Thoracic aorta (tissue), 2 donors: ENCODE results near the gene ARVCF. TPM values are rescaled to one million over a fixed set of nuclear protein-coding genes. Genes with fewer than 3 reads are reported as not detected.
"Not testable (repeated sequence)": the region's sequence is repeated elsewhere in the genome, so short reads cannot be mapped to it uniquely, and the experiment has no call there.

Source experiments
- ATAC-seq: fragments of 150-250 bp; one replicate; pipeline ENCODE4 v1.8.0; 2017; ENCODE audit warnings: low read depth; ENCODE audit not compliant: insufficient number of reproducible peaks, low FRiP score
- DNase-seq: peaks from one replicate; pipeline ENCODE4 v3.0.0-alpha.2; 2020; ENCODE audit warnings: low spot score
- H3K27ac ChIP-seq, 2 donors: fragments of 200-600 bp; sonication (generic); 1 replicate in 1 of 2; 2 replicates in 1 of 2; pipeline ENCODE4 v1.5.1; 2016; ENCODE audit warnings: mild to moderate bottlenecking in 2 of 2, moderate library complexity in 2 of 2
- H3K27me3 ChIP-seq: fragments of 200-600 bp; sonication (generic); replicated peaks from 2 replicates; pipeline ENCODE4 v1.6.0; 2016; ENCODE audit warnings: mild to moderate bottlenecking; ENCODE audit not compliant: insufficient read depth
- H3K36me3 ChIP-seq: fragments of 200-600 bp; sonication (generic); one replicate; pipeline ENCODE4 v1.5.1; 2016
- H3K4me1 ChIP-seq, 2 donors: fragments of 200-600 bp; sonication (generic); 1 replicate in 1 of 2; 2 replicates in 1 of 2; pipeline versions ENCODE4 v1.5.1 to v1.6.0; 2016; ENCODE audit warnings: low read depth in 2 of 2, mild to moderate bottlenecking in 1 of 2; ENCODE audit not compliant: control insufficient read depth in 1 of 2
- H3K4me3 ChIP-seq: fragments of 200-600 bp; sonication (generic); 2 replicates; pipeline ENCODE4 v1.5.1; 2016; ENCODE audit warnings: mild to moderate bottlenecking
- H3K9me3 ChIP-seq: fragments of 200-600 bp; sonication (generic); 2 replicates; pipeline ENCODE4 v1.5.1; 2016
- total RNA-seq, 2 donors: library from RNA; depleted of rRNA; stranded (reverse); fragments of >200 nt; gene quantifications; one replicate each; pipeline versions ENCODE4 v1.1.0 to v1.2.3, GENCODE V29; 2016
- TF ChIP-seq, protein P1 (sequence below): fragments of 200-600 bp; sonication (generic); IDR thresholded peaks from one replicate; pipeline ENCODE4 v1.5.1; 2019; ENCODE audit warnings: antibody characterized with exemption

The ARVCF gene
- total RNA-seq, 2 donors from 2014 or later = 95.0 to 165 TPM

DNA sequence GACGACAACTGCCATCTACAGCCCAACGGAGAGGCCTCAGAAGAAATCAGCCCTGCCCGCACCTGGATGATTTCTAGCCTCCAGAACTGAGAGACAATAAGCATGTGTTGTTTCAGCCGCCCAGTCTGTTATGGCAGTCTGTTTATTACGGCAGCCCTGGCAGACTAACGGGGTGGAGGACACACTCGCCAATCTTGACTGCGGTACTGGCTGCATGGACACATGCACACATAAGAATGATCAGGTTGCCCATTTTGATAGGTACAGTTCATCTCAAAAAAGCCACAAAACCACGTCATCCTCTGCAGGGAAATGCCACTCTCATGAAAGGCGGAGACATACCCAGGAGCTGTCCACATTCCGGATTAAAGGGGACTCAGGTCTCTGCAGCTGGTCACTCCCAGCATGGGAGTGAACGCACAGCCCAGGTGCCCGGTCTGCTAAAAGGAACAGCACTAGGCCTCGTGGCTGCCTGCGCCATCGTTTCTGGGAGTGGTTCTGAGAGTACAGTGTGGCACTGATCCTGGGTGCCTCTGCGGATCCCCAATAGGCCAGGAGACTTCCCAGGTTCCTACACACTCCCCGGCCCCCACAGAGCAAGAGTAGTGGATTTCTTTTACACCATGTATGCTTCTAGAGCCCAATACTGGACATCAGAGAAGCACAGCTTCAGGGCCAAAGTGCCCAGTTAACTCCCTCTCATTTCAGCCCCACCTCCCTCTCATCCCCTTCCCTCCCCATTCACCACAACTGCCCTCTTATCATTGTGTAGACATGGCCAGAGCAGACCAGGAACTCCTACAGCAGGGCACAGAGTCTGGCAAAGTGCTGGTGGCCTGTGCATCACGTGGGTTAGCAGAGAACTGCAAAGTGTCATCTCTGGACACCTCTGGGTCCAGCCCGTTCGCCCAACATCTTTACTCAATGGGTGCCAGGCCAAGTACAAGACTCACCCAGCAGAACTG is 86.8 kb downstream of the ARVCF start:
- H3K27ac ChIP-seq = no peak overlapping the region
- no peaks in the 10 kb centered on the region for H3K4me1 ChIP-seq
- H3K36me3 ChIP-seq = no peaks in the 10 kb centered on the region
- DNase-seq (no peak), ATAC-seq (no peak)
- TF ChIP-seq, protein P1, sequence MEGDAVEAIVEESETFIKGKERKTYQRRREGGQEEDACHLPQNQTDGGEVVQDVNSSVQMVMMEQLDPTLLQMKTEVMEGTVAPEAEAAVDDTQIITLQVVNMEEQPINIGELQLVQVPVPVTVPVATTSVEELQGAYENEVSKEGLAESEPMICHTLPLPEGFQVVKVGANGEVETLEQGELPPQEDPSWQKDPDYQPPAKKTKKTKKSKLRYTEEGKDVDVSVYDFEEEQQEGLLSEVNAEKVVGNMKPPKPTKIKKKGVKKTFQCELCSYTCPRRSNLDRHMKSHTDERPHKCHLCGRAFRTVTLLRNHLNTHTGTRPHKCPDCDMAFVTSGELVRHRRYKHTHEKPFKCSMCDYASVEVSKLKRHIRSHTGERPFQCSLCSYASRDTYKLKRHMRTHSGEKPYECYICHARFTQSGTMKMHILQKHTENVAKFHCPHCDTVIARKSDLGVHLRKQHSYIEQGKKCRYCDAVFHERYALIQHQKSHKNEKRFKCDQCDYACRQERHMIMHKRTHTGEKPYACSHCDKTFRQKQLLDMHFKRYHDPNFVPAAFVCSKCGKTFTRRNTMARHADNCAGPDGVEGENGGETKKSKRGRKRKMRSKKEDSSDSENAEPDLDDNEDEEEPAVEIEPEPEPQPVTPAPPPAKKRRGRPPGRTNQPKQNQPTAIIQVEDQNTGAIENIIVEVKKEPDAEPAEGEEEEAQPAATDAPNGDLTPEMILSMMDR = no peak
- no peaks in the 10 kb centered on the region for H3K27me3 ChIP-seq
- no peaks in the 10 kb centered on the region for H3K9me3 ChIP-seq
- no peak overlapping the region for H3K4me3 ChIP-seq

DNA sequence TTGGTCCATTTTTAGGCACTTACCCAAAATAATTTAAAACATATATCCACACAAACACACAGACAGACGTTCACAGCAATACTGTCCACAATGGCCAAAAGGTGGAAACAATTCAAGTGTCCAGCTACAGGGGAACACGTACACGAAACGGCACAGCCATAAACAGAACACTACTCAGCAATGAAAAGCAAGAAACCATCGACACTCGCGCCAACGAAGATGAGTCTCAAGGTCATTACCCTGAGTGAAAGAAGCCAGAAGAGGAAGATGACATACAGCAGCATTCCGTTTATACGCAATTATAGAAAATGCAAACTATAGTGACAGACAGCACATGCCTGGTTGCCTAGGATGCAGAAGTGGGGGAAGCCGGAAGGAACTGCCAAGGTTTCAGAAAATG is 88.4 kb downstream of the ARVCF start:
- no peaks in the 10 kb centered on the region for H3K9me3 ChIP-seq

DNA sequence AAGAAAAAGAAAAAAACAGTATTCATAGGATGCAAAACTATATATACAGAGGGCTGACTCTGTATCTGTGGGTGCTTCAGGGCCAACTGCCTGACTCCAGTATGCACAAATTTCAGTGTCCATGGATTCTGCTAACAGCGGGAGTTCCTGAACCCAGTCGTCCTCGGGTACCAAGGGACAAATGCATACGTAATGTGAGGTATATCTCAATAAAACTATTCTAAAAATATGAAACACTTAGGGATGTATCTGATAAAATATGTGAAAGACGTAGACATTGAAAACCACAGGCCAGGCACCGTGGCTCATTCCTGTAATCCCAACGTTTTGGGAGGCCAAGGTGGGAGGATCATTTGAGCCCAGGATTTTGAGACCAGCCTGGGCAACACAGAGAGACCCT is 88.9 kb downstream of the ARVCF start:
- ATAC-seq (no peak), DNase-seq (no peak)
- no peaks in the 10 kb centered on the region for H3K4me1 ChIP-seq
- TF ChIP-seq, protein P1 = no peak
- H3K36me3 ChIP-seq = no peaks in the 10 kb centered on the region
- no peak overlapping the region for H3K27ac ChIP-seq
- no peaks in the 10 kb centered on the region for H3K27me3 ChIP-seq
- H3K9me3 ChIP-seq = no peaks in the 10 kb centered on the region
- H3K4me3 ChIP-seq = no peak overlapping the region

More for the DNA sequence above, 88.4 kb downstream of the ARVCF start:
- DNase-seq (no peak), ATAC-seq (no peak)
- Histone ChIP-seq H3K27me3 (no peaks in the 10 kb centered on the region), H3K4me1 (no peaks in the 10 kb centered on the region), H3K27ac (no peak overlapping the region), H3K36me3 (no peaks in the 10 kb centered on the region), H3K4me3 (no peak overlapping the region)
- TF ChIP-seq, protein P1 = no peak

DNA sequence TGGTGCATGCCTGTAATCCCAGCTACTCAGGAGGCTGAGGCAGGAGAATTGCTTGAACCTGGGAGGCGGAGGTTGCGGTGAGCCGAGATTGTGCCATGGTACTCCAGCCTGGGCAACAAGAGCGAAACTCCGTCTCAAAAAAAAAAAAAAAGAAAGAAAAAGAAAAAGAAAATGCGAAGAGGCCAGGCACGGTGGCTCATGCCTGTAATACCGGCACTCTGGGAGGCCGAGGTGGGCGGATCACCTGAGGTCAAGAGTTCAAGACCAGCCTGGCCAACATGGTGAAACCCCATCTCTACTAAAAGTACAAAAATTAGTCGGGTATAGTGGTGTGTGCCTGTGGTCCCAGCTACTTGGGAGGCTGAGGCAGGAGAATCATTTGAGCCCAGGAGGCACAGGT is 90.6 kb downstream of the ARVCF start:
- H3K4me3 ChIP-seq, H3K27ac ChIP-seq, H3K4me1 ChIP-seq, ATAC-seq, DNase-seq, H3K9me3 ChIP-seq, H3K36me3 ChIP-seq, H3K27me3 ChIP-seq: not testable (repeated sequence)

DNA sequence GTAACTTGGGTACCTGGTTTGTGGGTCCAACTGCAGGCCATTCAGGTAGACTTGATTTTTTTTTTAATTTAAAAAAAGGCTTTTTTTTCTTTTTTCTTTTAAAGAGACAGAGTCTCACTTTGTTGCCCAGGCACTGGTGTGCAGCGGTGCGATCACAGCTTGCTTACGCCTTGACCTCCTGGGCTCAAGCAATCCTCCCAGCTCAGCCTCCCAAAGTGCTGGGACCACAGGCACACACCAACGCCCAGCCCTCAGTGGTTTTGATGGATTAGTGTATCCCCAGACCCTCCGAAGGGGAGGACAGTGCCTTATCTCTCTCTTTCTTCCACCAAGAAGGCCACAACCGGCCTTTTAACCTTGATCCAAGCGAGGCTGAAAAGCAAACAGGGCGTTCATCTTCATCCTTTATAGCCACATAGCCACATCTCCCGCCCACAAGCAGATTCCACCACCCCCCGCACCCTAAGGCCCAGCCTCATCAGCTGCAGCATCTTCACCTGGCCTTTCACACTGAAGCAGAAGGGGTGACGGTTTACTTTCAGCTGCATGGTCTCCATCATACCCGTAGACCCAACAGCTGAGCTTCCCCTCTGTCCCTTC is 92.6 kb downstream of the ARVCF start:
- H3K27ac ChIP-seq = no peak overlapping the region
- no peak overlapping the region for H3K4me3 ChIP-seq
- no peak for DNase-seq
- TF ChIP-seq, protein P1 = no peak
- no peaks in the 10 kb centered on the region for H3K27me3 ChIP-seq
- no peaks in the 10 kb centered on the region for H3K4me1 ChIP-seq
- no peak for ATAC-seq
- H3K9me3 ChIP-seq = no peaks in the 10 kb centered on the region
- H3K36me3 ChIP-seq = no peaks in the 10 kb centered on the region
